Posterior vena cava (tissue), 2 donors: ENCODE measurements around the gene PIP4K2A. TPM values are rescaled to one million over a fixed set of nuclear protein-coding genes. Genes with fewer than 3 reads are reported as not detected.
"Not testable (repeated sequence)": the region's sequence is repeated elsewhere in the genome, so short reads cannot be mapped to it uniquely, and the experiment has no call there.

Source experiments
- DNase-seq: peaks from one replicate; pipeline ENCODE4 v3.0.0-alpha.2; 2020; ENCODE audit warnings: low spot score
- intact Hi-C, 2 donors: fragments of 100-400 bp; cut with DNase I; formaldehyde crosslinking; loops; one replicate each; pipeline versions ENCODE4 v1.14.1 to v1.14.2; 2022 to 2023
- total RNA-seq, 2 donors: library from RNA; stranded (reverse); fragmentation: NEBNext Ultra II Directional; extraction: Animal tissue kit (Norgen Biotek cat#: 25700); gene quantifications; one replicate each; pipeline ENCODE4 v1.2.1, GENCODE V29; 2021
- donor health status: DM: yes; HTN: yes; CAD: no.
- donor health status: DM: yes; HTN: yes; CAD: no.

The PIP4K2A gene
- total RNA-seq, 2 donors from 2014 or later: 64.6 to 77.6 TPM

- intact Hi-C loops: no loop called here
- DNase-seq: no peak
Observed at GRCh38 chr10:22700489-22700888, 13.9 kb downstream of the PIP4K2A start.

GRCh38 chr10:22699976-22700375, 14.4 kb downstream of the PIP4K2A start:
- intact Hi-C loops: no loop called here
- DNase-seq: no peak

DNA sequence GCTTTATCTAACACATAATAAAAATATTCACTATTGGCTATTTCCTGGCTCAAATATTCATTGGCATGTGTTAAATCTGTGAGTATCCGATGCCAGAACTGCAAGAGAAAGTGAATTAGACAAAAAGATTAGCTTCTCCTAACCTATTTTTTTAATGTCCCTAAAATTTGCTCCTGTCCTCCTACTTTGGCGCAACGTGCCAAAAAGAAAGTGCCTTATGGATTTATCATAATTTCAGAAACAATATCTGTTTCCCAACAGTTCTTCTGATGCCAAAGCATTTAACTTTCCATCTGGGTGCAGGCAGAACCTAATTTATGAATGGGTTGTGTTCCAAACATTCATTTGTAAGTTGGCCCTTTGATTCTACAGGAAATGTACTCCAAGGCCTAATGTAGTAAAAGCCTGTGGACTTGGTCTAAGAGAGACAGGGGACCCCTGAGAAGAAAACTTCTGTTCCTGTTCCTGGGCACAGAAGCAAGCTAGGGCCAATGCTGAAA, 15.4 kb downstream of the PIP4K2A start:
- intact Hi-C loops: no loop called here
- DNase-seq: no peak

GRCh38 chr10:22697800-22698199, 16.6 kb downstream of the PIP4K2A start:
- intact Hi-C loops: no loop called here
- DNase-seq: no peak

DNA sequence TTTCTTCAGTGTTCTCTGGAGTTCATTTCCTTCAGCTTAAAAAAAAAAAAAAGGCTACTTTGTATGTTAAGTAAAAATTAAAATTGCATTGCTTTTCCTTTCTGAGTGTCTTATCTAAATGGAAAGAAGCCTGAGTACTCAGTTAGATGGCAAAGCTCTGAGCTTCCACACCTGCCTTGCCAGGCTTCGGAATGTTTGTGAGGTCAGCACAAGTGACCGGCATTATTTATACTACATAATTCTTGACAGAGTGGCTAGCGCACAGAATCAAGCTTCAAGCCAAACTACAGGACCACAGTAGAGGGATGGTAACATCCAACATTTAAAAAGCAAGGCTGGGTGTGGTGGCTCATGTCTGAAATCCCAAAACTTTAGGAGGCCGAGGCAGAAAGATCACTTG, 17.3 kb downstream of the PIP4K2A start:
- intact Hi-C loops: no loop called here
- DNase-seq: no peak

GRCh38 chr10:22693860-22694259, 20.5 kb downstream of the PIP4K2A start:
- DNase-seq: no peak
- intact Hi-C loops: no loop called here

GRCh38 chr10:22693371-22693784, 21.0 kb downstream of the PIP4K2A start:
- no peak for DNase-seq
- intact Hi-C loops: no loop called here

DNA sequence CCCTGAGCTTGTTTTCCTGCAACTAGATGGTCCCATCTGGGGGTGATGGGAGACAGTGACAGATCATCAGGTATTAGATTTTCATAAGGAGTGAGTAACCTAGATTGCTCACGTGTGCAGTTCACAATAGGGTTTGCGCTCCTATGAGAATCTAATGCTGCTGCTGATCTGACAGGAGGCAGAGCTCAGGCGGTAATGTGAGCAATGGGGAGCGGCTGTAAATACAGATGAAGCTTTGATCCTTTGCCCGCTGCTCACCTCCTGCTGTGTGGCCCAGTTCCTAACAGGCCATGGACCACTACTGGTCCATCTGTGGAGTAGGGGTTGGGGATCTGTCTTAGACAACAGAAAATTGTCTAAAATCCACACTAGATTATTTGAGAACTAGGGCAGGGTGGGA, 22.3 kb downstream of the PIP4K2A start:
- intact Hi-C loops, DNase-seq: not testable (repeated sequence)

GRCh38 chr10:22690614-22691431, 23.6 kb downstream of the PIP4K2A start:
- DNase-seq: no peak
- intact Hi-C loops: no loop called here

GRCh38 chr10:22690158-22690557, 24.2 kb downstream of the PIP4K2A start:
- DNase-seq: no peak
- intact Hi-C loops: no loop called here

- DNase-seq: no peak
- intact Hi-C loops: no loop called here
Observed at GRCh38 chr10:22686347-22686746, 28.0 kb downstream of the PIP4K2A start.

- intact Hi-C loops: no loop called here
- DNase-seq: no peak
Observed at GRCh38 chr10:22685926-22686325, 28.5 kb downstream of the PIP4K2A start.

DNA sequence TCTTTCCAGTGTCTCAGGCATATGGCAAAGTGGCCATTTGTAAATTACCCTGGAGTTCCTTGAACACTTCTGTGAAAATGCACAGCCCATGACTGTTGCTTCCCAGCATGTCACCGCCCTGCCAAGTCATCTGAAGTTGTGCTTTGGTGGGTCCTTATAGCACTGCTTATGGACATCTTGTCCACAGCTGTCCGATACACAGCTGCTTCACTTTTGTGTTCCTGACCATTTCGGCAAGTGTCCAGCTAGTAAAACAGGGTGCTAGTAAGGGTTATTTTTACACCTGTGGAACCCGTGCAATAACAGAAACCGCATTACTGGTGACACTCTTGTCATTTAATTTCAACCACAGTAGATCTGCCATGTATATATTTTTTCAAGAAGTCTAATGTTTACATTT, 29.7 kb downstream of the PIP4K2A start:
- intact Hi-C loops: loop anchor here in 1 of 2 donors (5.0 kb wide), 1 partner anchor 832 kb away; no protein-coding TSS in a partner anchor
- no peak for DNase-seq

GRCh38 chr10:22683140-22683389, 31.3 kb downstream of the PIP4K2A start:
- intact Hi-C loops: loop anchor here in 1 of 2 donors (5.0 kb wide), 1 partner anchor 831 kb away; no protein-coding TSS in a partner anchor
- DNase-seq: no peak

DNA sequence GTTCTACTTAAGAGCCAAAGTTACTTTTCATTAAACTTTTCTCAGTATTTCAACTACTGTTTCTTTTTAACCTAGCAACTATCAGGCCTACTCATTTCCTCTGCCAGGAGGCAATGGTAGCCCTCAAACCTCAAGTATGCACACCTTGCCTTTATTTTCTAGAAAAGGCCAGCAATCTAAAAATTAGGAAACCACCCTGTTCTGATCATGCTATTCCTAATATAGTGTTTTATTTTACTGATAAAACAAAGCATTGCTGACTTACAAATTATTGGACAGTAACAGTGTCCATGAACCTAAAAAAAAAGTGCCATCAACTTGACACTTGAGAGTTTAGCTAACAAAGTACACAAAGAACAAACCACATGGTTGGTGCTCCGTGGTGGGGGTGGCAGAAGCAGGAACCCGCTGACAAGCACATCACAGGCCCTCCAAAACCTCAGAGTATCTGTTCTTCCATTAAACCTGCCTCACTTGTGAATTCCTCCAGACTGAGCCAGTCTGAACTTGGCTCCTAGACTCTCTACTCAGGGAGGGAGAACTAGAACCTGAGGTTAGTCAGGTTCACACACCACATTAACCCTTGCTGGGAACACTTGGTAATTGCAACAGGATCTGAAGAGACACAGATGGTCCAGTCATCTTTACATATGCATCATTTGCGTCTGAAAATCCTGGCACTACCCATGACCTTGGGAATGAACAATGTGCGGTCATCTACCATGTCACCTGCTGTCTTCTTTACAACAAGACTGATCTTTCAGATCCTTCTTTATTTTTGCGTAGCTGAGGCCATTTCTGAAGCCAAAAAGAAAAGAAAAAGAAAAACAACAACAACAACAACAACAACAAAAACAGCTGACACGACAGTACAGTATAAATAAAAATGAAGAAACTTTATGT, 31.9 kb downstream of the PIP4K2A start:
- DNase-seq: no peak
- intact Hi-C loops: loop anchor here in 1 of 2 donors (5.0 kb wide), 1 partner anchor 830 kb away; no protein-coding TSS in a partner anchor

- intact Hi-C loops: loop anchor here in 1 of 2 donors (5.0 kb wide), 1 partner anchor 829 kb away; no protein-coding TSS in a partner anchor
- DNase-seq: no peak
Observed at GRCh38 chr10:22681783-22682183, 32.6 kb downstream of the PIP4K2A start.

GRCh38 chr10:22681301-22681700, 33.1 kb downstream of the PIP4K2A start:
- intact Hi-C loops: loop anchor here in 1 of 2 donors (5.0 kb wide), 1 partner anchor 829 kb away; no protein-coding TSS in a partner anchor
- DNase-seq: no peak

- intact Hi-C loops: loop anchor here in 1 of 2 donors (5.0 kb wide), 1 partner anchor 827 kb away; no protein-coding TSS in a partner anchor
- DNase-seq: no peak
Observed at GRCh38 chr10:22679608-22680007, 34.8 kb downstream of the PIP4K2A start.

DNA sequence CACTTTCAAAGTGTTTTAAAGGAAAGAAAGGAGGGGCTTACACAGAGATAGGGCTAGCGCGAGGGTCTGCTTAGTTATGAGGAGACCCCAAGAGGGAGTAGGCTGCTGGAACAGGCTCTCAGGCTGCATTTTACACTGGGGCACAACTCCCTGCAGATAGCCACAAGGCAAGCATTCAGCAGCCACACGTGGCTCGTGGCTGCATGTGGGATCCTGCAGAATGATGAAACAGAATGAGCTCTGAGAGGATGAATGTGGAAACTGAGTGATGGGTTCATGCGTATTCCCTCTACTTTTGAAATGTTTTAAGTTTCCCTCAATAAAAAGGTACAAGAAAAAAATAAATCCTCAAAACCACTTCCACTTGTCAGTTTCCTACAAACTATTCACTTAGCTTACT, 37.0 kb downstream of the PIP4K2A start:
- intact Hi-C loops: no loop called here
- no peak for DNase-seq

- no peak for DNase-seq
- intact Hi-C loops: no loop called here
Observed at GRCh38 chr10:22676435-22676834, 37.9 kb downstream of the PIP4K2A start.
